Activated naive CD4-positive, alpha-beta T cell treated with Interleukin-2 at 50 U/mL for 16 hours (primary cell): ENCODE results near the gene EEF1E1.

Experiments used
- DNase-seq: peaks from one replicate; pipeline ENCODE4 v3.0.0-alpha.2; 2020

Gene EEF1E1

DNA sequence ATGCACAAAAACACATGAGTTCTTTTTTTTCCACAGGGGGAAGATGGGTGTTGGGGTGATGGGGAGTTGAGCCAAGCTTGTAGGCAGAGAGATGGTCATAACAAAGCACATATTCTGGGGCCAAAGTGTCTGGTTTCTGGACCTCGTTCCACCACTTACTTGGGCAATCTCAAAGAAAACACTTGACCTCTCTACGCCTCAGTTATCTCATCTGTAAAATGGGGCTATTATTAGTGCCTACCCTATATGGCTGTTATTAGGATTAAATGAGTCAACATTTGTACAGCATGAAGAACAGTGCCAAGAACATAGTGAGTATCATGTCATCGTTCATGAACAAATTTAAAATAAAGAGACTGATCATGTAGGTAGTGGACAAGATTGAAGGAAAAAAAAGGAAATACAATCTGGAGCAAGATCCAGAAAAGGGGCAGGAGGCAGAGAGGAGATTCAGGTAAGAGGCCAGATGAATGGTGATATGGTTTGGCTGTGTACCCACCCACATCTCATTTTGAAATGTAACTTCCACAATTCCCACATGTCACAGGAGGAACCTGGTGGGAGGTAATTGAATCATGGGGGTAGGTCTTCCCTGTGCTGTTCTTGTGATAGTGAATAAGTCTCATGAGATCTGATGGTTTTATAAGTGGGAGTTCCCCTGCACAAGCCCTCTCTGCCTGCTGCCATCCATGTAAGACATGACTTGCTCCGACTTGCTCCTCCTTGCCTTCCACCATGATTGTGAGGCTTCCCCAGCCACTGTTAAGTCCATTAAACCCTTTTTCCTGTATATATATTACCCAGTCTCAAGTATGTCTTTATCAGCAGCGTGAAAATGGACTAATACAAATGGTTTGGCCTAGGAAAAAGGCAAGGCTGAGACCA lies 14.2 kb downstream of the EEF1E1 start:
- DNase-seq: no peak

DNA sequence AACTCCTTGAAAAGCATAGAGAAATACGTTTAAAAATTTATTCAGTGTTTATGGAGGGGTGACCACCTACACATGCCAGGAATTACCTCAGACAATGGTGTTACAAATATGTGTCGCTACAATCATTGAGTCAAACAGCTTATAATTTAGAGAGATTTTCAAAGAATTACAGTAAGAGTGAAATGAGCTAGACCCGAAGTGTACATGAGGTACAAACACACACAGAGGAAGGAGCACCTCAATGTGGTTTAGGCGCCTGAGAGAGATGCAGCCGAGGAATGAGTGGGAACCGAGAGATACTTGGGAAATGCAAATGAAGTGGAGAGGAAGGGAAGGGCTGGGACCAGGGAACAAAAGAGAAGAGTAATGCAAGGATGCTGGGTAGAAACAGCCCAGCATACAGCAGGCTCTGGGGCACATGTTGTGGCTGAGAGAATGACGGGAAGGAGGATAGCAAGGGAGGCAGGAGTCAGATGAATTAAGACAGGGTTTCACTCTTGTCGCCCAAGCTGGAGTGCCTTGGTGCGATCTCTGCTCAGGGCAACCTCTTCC lies 15.5 kb downstream of the EEF1E1 start:
- no peak for DNase-seq

DNA sequence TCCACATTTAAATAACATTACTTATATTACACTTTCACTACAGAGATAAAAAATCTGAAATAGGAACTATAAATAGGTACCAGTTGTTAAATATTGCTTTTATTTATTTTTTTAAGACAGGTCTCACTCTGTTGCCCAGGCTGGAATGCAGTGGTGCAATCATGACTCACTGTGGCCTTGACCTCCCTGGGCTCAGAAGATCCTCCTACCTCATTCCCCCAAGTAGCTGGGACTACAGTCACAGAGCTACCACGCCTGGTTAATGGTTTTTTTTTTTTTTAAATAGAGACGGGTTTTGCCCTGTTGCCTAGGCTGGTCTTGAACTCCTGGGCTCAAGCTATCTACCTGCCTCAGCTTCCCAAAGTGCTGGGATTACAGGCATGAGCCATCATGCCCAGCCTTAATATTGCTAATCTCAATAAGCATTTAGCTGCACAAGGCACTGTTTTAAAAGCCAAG lies 17.3 kb downstream of the EEF1E1 start:
- no peak for DNase-seq

DNA sequence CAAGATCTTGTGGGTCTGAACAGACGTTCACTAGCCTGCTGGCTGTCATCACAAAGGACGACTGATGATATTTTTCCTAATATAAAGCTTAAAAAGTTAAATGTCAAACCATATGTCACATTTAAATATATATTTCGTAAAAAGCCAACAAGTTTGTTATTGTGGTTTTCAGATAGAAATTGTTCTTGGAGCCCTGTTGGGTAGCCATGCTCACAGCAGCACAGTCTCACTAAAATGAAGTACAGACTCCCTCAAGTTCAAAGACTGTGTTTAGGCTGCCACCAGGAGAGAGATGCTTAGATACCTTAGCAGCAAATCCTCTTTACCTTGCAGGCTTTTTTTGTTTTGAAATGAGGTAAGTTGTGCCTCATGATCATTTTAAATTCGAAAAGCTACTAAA lies 17.8 kb downstream of the EEF1E1 start:
- no peak for DNase-seq

- no peak for DNase-seq
These were observed 19.1 kb downstream of the EEF1E1 start for GRCh38 chr6:8082954-8083858.

- DNase-seq: no peak
These were observed 19.8 kb downstream of the EEF1E1 start for GRCh38 chr6:8082572-8082953.

GRCh38 chr6:8080362-8081151 lies 21.8 kb downstream of the EEF1E1 start:
- DNase-seq: no peak

DNA sequence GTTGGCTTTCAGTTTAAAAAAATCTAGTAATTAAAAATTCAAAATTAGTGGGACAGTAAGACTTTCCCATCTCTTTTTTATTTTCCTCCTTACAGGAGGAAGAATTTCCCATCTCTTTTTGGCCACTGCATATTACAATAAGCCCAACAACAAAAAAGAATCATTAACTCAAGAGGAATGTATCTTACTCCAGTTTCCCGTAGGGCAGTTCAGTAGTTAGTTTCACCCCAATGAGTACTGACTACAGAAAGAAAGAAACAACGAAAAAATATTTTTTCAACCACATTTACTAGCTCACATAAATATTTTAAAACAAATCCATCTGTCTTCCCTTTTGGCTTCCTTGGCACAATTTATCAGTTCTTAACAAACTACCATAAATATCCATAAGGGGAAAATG lies 23.2 kb downstream of the EEF1E1 start:
- DNase-seq: no peak

DNA sequence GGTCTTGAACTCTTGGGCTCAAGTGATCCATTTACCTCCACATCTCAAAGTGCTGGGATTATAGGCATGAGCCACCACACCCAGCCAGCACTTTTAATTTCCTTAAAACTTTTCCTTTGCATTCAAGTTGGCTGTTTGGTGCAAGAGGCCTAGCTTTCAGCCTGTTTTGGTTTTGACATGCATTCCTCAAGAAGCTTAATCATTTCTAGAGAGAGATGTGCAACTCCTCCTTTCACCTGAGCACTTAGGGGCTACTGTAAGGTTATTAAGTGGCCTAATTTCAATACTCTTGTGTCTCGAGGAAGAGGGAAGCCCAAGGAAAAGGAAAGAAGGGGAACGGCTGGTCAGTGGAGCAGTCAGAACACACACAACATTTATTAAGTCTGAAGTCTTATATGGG lies 24.4 kb downstream of the EEF1E1 start:
- DNase-seq: no peak

- DNase-seq: no peak
These were observed 26.6 kb downstream of the EEF1E1 start for GRCh38 chr6:8075704-8076103.

DNA sequence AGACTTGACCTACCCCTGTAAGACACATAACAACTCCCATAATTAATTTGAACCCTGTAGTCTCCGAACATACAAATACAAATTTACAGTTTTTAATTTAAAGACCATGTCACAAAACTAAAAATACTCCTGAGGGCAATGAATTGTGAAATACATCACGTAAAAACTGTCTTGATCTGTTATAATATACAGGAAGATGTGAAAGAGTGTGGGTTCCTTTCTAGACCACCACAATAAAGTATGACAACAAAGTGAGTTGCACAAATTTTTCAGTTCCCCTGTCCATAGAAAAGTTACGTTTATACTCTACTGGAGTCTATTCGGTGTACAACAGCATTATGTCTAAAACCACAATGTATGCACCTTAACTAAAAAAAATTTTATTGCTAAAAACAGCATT lies 27.2 kb downstream of the EEF1E1 start:
- no peak for DNase-seq

DNA sequence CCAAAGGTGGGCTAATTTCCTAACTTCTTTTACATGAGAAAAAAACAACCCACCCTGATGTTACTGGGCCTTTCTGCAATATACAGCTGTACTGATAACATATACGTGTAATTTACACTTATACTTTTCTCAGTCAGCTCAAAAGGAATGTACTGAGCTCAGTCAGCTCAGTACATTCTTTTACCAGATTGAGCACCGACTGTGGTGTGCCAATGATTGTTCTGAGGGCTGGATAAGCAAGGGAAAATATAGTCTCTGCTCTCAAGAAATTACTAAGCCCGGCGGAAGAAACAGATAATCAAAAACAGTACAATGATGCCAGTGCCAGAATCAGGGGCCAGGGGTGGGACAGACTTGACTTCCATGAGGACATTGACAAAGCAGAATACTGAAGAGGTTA lies 28.1 kb downstream of the EEF1E1 start:
- DNase-seq: no peak

DNA sequence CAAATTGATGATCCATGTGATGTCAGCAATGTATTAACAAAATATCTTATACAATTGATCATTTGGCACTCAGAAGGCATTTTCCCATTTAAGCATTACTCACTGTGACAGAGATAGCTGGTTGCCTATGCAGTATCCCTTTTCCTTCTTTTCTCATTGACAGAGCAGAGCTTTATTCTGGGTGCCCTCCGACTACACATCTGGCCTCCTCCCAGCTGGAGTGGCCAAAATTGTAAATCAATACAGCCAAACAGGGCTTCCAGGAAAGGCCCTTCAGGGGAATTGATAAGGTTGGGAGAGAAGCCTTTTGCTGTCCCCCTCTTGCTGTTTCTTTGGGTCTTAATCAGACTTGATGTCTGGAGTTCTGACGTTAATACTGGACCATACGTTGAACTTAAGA lies 28.6 kb downstream of the EEF1E1 start:
- no peak for DNase-seq

DNA sequence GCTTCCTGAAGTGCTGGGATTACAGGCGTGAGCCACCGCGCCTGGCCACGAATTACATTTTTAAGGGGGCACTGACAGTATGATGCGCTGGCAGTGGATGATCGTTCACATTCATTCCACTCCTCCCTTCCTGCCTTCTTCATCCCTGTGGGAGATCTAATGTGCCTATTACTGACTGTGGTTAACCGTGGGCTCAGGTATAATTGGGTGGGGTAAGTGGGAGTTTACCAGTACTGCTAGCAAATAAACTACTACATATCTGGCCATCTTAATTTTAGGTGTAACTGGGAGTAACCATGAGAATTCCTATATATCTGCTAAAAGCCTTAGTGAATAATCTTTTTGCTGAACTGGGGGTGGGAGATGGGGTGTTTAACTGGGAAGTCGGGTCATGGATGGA lies 31.6 kb downstream of the EEF1E1 start:
- DNase-seq: no peak

GRCh38 chr6:8069631-8070284 lies 32.6 kb downstream of the EEF1E1 start:
- no peak for DNase-seq

- DNase-seq: no peak
These were observed 33.2 kb downstream of the EEF1E1 start for GRCh38 chr6:8069151-8069550.

GRCh38 chr6:8066108-8066507 lies 36.2 kb downstream of the EEF1E1 start:
- no peak for DNase-seq

- DNase-seq: peak; percentile 39
These were observed 36.8 kb downstream of the EEF1E1 start for GRCh38 chr6:8065519-8065911.

- DNase-seq: no peak
These were observed 37.5 kb downstream of the EEF1E1 start for GRCh38 chr6:8064638-8065518.

- DNase-seq: peak; percentile 98
These were observed 38.3 kb downstream of the EEF1E1 start, which contains the start of gene BLOC1S5 for GRCh38 chr6:8063761-8064637. Gene BLOC1S5 (minus strand): TSS chr6:8064389. CDS start chr6:8064376, 13 bp downstream.
